ENCODE data around the gene RNF40.

The RNF40 gene

GRCh38 chr16:30773826-30774225 lies 11.7 kb downstream of the RNF40 start:
- Mint-ChIP-seq H3K36me3 (ENCODE audit: low read depth) (peaks cover 39% of the 10 kb centered on the region), H3K4me1 (peaks cover 23% of the 10 kb centered on the region), H3K27ac (no peak overlapping the region), H3K4me3 (no peak overlapping the region), H3K27me3 (ENCODE audit: low read depth) (no peaks in the 10 kb centered on the region), H3K9me3 (no peaks in the 10 kb centered on the region)
- TF ChIP-seq CTCF (IDR thresholded peaks at IDR 0.05; ENCODE audit: unreplicated experiment in 3 of 3): no peak

- no peak for TF ChIP-seq CTCF (IDR thresholded peaks at IDR 0.05; ENCODE audit: unreplicated experiment in 3 of 3)
- Mint-ChIP-seq H3K36me3 (ENCODE audit: low read depth) (peaks cover 33% of the 10 kb centered on the region), H3K4me3 (peak overlapping the region; percentile 88 to 99 (median 99)), H3K4me1 (peaks cover 27% of the 10 kb centered on the region), H3K27me3 (ENCODE audit: low read depth) (no peaks in the 10 kb centered on the region), H3K27ac (peak overlapping the region; percentile 94 to 97 (median 95)), H3K9me3 (no peaks in the 10 kb centered on the region)
Observed at GRCh38 chr16:30774367-30775130, 12.4 kb downstream of the RNF40 start.

GRCh38 chr16:30775131-30775391 lies 12.9 kb downstream of the RNF40 start:
- H3K27ac Mint-ChIP-seq: peak overlapping the region; percentile 94 to 97 (median 95)
- H3K36me3 Mint-ChIP-seq (ENCODE audit: low read depth): peaks cover 30% of the 10 kb centered on the region
- no peaks in the 10 kb centered on the region for H3K9me3 Mint-ChIP-seq
- H3K4me3 Mint-ChIP-seq: peak overlapping the region; percentile 88 to 99 (median 99)
- TF ChIP-seq CTCF (IDR thresholded peaks at IDR 0.05; ENCODE audit: unreplicated experiment in 3 of 3): no peak
- H3K4me1 Mint-ChIP-seq: peaks cover 27% of the 10 kb centered on the region
- H3K27me3 Mint-ChIP-seq (ENCODE audit: low read depth): no peaks in the 10 kb centered on the region

- Mint-ChIP-seq H3K27me3 (ENCODE audit: low read depth) (no peaks in the 10 kb centered on the region), H3K9me3 (no peaks in the 10 kb centered on the region)
Observed at GRCh38 chr16:30775392-30776188, 13.5 kb downstream of the RNF40 start.

GRCh38 chr16:30777591-30778297 lies 15.6 kb downstream of the RNF40 start:
- TF ChIP-seq CTCF (IDR thresholded peaks at IDR 0.05; ENCODE audit: unreplicated experiment in 3 of 3): no peak
- H3K27ac Mint-ChIP-seq: peak overlapping the region; percentile 72 to 92 (median 75)
- peaks cover 28% of the 10 kb centered on the region for H3K36me3 Mint-ChIP-seq (ENCODE audit: low read depth)
- peaks cover 27% of the 10 kb centered on the region for H3K4me1 Mint-ChIP-seq
- H3K4me3 Mint-ChIP-seq: peak overlapping the region; percentile 88 to 91 (median 89)
- H3K9me3 Mint-ChIP-seq: no peaks in the 10 kb centered on the region
- H3K27me3 Mint-ChIP-seq (ENCODE audit: low read depth): no peaks in the 10 kb centered on the region

More at GRCh38 chr16:30775392-30776188, 13.5 kb downstream of the RNF40 start:
- H3K27ac Mint-ChIP-seq: peak overlapping the region; percentile 94 to 97 (median 95)
- H3K4me3 Mint-ChIP-seq: peak overlapping the region; percentile 88 to 99 (median 99)
- peaks cover 30% of the 10 kb centered on the region for H3K36me3 Mint-ChIP-seq (ENCODE audit: low read depth)
- peaks cover 27% of the 10 kb centered on the region for H3K4me1 Mint-ChIP-seq
- no peak for TF ChIP-seq CTCF (IDR thresholded peaks at IDR 0.05; ENCODE audit: unreplicated experiment in 3 of 3)
